ENCODE data around the gene NNMT. TPM values are rescaled to one million over a fixed set of nuclear protein-coding genes. Genes with fewer than 3 reads are reported as not detected.

The NNMT gene
- total and polyA plus RNA-seq, 7 donors = 165 to 3,089 (median 751) TPM

DNA sequence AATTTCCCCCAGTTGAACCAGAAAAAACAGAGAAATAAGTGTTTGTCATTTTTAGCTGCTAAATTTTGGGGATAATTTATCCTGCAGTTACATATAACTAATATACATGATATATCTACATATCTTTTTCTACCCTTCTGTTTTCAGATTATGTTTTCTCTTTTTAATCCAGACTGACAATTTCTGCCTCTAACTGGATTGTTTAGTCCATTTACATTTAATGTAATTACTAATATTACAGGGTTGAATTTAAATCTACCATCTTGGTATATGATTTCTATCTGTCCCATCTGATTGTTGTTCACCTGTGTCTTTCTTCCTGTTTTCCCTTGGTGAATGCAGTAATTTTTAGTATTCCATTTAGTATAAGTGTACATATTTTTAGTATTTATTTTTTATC, 5.7 kb downstream of the NNMT start:
- H3K27ac ChIP-seq = no peak overlapping the region
- H3K4me1 ChIP-seq = no peaks in the 10 kb centered on the region
- no peak for DNase-seq
- ATAC-seq = no peak
- peak overlapping the region; percentile 72 for H3K4me3 ChIP-seq
- H3K36me3 ChIP-seq (ENCODE audit: insufficient read depth in 1 of 2, low read depth in 1 of 2) = peaks cover 2 to 50% of the 10 kb centered on the region in 2 donors
- peaks cover 5% of the 10 kb centered on the region for H3K9me3 ChIP-seq
- TF ChIP-seq CTCF (IDR thresholded peaks at IDR 0.05) = no peak
- intact Hi-C loops (cut with DNase I) = no loop called here
- H3K27me3 ChIP-seq (ENCODE audit: insufficient read depth in 3 of 3, low read length in 2 of 3) = no peaks in the 10 kb centered on the region

DNA sequence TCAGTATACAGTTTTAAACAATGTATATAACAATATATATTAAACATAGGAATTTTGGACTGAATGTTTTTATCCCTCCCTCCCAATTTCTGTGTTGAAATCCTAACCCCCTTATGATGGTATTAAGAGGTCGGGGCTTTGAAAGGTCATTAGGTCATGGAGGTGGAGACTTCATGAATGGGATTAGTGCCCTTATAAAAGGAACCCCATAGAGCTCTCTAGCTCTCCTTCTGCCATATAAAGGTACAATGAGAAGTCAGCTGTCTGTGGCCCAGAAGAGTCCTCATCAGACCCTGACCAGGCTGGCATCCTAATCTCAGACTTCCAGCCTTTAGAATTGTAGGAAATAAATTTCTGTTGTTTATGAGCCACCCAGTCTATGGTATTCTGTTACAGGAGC, 6.5 kb downstream of the NNMT start:
- intact Hi-C loops (cut with DNase I) = no loop called here
- Histone ChIP-seq H3K4me3 (peak overlapping the region; percentile 72), H3K36me3 (ENCODE audit: insufficient read depth in 1 of 2, low read depth in 1 of 2) (peaks cover 2 to 50% of the 10 kb centered on the region in 2 donors), H3K9me3 (peaks cover 5% of the 10 kb centered on the region), H3K27me3 (ENCODE audit: insufficient read depth in 3 of 3, low read length in 2 of 3) (no peaks in the 10 kb centered on the region), H3K4me1 (peaks cover 1% of the 10 kb centered on the region), H3K27ac (no peak overlapping the region)
- WGBS, 3 donors = 22 to 37% (median 27%) methylated on average over 1 of the region's 1 CpG
- DNase-seq = no peak
- ATAC-seq = peak in 2 of 4 donors; percentile 3 to 18
- TF ChIP-seq CTCF (IDR thresholded peaks at IDR 0.05) = no peak

DNA sequence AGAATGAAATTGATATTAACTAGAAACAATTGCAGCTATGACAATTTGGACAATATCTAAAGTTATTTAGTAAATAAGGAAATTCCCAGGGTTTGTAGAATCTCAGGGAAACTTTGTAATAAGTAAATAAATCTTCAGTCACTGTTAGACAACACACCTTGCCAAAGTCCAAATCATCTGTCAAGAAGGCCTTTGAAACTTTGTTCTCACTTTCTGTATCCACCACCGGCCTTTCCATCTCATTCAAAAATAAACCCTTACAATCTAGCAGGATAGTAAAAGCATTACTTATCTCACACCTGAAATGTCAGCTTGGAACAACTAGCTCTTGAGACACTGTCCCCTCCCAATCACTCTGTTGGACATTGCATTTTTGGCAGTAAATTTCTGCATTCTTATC, 7.9 kb downstream of the NNMT start:
- 47 to 64% (median 49%) methylated on average over 1 of the region's 1 CpG for WGBS, 3 donors
- intact Hi-C loops (cut with DNase I) = no loop called here
- peak overlapping the region; percentile 72 for H3K4me3 ChIP-seq
- H3K9me3 ChIP-seq = peaks cover 5% of the 10 kb centered on the region
- no peak overlapping the region for H3K27ac ChIP-seq
- peaks cover 3% of the 10 kb centered on the region for H3K4me1 ChIP-seq
- no peak for TF ChIP-seq CTCF (IDR thresholded peaks at IDR 0.05)
- ATAC-seq = no peak
- DNase-seq = no peak
- peaks cover 2 to 36% of the 10 kb centered on the region in 2 donors for H3K36me3 ChIP-seq (ENCODE audit: insufficient read depth in 1 of 2, low read depth in 1 of 2)
- H3K27me3 ChIP-seq (ENCODE audit: insufficient read depth in 3 of 3, low read length in 2 of 3) = peaks cover 0 to 1% (median 0%) of the 10 kb centered on the region in 3 donors

DNA sequence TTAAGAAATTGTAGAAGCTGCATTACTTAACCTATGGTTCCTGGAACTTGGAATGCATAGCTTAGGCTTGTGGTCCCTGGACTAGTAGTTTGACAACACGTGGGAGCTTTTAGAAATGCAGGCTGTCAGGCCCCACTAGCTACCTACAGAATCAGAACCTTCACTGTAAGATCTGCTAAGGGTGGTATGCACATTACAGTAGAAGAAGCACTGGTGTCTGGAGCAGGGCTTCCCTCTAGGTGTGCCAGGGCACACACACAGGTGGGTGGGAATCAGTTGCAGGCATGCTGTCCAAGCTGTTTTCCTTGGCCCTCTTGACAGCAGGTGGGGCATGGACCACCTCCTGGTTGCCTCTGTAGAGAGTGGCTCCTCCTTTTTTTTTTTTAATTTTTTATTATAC, 8.8 kb downstream of the NNMT start:
- Histone ChIP-seq H3K9me3 (peaks cover 5% of the 10 kb centered on the region), H3K27me3 (ENCODE audit: insufficient read depth in 3 of 3, low read length in 2 of 3) (peaks cover 0 to 8% (median 1%) of the 10 kb centered on the region in 3 donors), H3K4me1 (peaks cover 3% of the 10 kb centered on the region), H3K27ac (no peak overlapping the region), H3K4me3 (peak overlapping the region; percentile 72), H3K36me3 (ENCODE audit: insufficient read depth in 1 of 2, low read depth in 1 of 2) (peaks cover 2 to 36% of the 10 kb centered on the region in 2 donors)
- DNase-seq (no peak), ATAC-seq (no peak)
- no peak for TF ChIP-seq CTCF (IDR thresholded peaks at IDR 0.05)
- WGBS, 3 donors = 68 to 86% (median 69%) methylated on average over 1 of the region's 1 CpG
- intact Hi-C loops (cut with DNase I) = no loop called here

- peak overlapping the region; percentile 69 for H3K27ac ChIP-seq
- H3K36me3 ChIP-seq (ENCODE audit: insufficient read depth in 1 of 2, low read depth in 1 of 2) = peaks cover 4 to 33% of the 10 kb centered on the region in 2 donors
- WGBS, 3 donors = 7 to 15% (median 10%) methylated on average over 9 of the region's 9 CpGs
- DNase-seq (peak; percentile 76 to 79), ATAC-seq (peak; percentile 66 to 81 (median 74))
- H3K27me3 ChIP-seq (ENCODE audit: insufficient read depth in 3 of 3, low read length in 2 of 3) = peaks cover 0 to 14% (median 1%) of the 10 kb centered on the region in 3 donors
- no peak for TF ChIP-seq CTCF (IDR thresholded peaks at IDR 0.05)
- intact Hi-C loops (cut with DNase I) = no loop called here
- H3K4me1 ChIP-seq = peaks cover 3% of the 10 kb centered on the region
- no peaks in the 10 kb centered on the region for H3K9me3 ChIP-seq
- H3K4me3 ChIP-seq = peak overlapping the region; percentile 47
Measured at GRCh38 chr11:114307524-114308203, 11.5 kb downstream of the NNMT start.

All from psoas muscle (tissue), 8 donors.